Testis (tissue), 2 donors: Measurements from ENCODE around the gene CCDC7.

Experiments used
- CTCF ChIP-seq, 3 experiments: fragments of 450-650 bp in 2 of 3; fragments of 200-600 bp in 1 of 3; sonication (generic) in 1 of 3; IDR thresholded peaks; one replicate each; pipeline ENCODE4 v1.5.1; 2016 to 2019; ENCODE audit warnings: antibody characterized with exemption in 3 of 3, mild to moderate bottlenecking in 2 of 3, moderate library complexity in 1 of 3
- POLR2A ChIP-seq: fragments of 450-650 bp; IDR thresholded peaks from one replicate; pipeline ENCODE4 v1.6.1; 2017; ENCODE audit warnings: antibody characterized with exemption, mild to moderate bottlenecking, moderate library complexity

GRCh38 chr10:32922170-32922569, 476.2 kb downstream of the CCDC7 start:
- no peak for TF ChIP-seq CTCF (IDR thresholded peaks at IDR 0.05)
- TF ChIP-seq POLR2A: no peak
